Activated naive CD4-positive, alpha-beta T cell treated with anti-CD3 and anti-CD28 coated beads, Interleukin-2, amount 50 U/mL, for 72 hours (primary cell): ENCODE data around the gene CNTN6. TPM values are rescaled to one million over a fixed set of nuclear protein-coding genes. Genes with fewer than 3 reads are reported as not detected.

Experiments
- ATAC-seq, 2 donors: fragments of 150-1000 bp; cut with Tn5 transposase; 2 replicates each; pipeline ENCODE4 v1.10.0; 2021; ENCODE audit warnings: mild to moderate bottlenecking in 2 of 2, moderate library complexity in 2 of 2
- DNase-seq, 2 donors: peaks; one replicate each; pipeline ENCODE4 v3.0.0; 2021 to 2022; ENCODE audit warnings: low spot score in 2 of 2
- H3K27ac Mint-ChIP-seq, 2 donors: one replicate each; pipeline ENCODE4 v1.8.0; 2022; ENCODE audit warnings: mild to moderate bottlenecking in 2 of 2, mixed read lengths in 2 of 2
- H3K36me3 Mint-ChIP-seq, 2 donors: one replicate each; pipeline ENCODE4 v1.8.0; 2022; ENCODE audit warnings: mixed read lengths in 2 of 2
- H3K9me3 Mint-ChIP-seq, 2 donors: one replicate each; pipeline ENCODE4 v1.8.0; 2022; ENCODE audit warnings: mixed read lengths in 2 of 2
- total RNA-seq, 2 donors: library from RNA; stranded (reverse); gene quantifications; one replicate each; pipeline ENCODE4 v1.2.3, GENCODE V29; 2022

The CNTN6 gene
- total RNA-seq, 2 donors from 2014 or later: not detected

- peaks cover 4 to 18% of the 10 kb centered on the region in 2 donors for H3K9me3 Mint-ChIP-seq
- DNase-seq (no peak), ATAC-seq (no peak)
- H3K27ac Mint-ChIP-seq: no peak overlapping the region
- no peaks in the 10 kb centered on the region for H3K36me3 Mint-ChIP-seq
Measured at GRCh38 chr3:1228289-1228688, 135.5 kb downstream of the CNTN6 start.

DNA sequence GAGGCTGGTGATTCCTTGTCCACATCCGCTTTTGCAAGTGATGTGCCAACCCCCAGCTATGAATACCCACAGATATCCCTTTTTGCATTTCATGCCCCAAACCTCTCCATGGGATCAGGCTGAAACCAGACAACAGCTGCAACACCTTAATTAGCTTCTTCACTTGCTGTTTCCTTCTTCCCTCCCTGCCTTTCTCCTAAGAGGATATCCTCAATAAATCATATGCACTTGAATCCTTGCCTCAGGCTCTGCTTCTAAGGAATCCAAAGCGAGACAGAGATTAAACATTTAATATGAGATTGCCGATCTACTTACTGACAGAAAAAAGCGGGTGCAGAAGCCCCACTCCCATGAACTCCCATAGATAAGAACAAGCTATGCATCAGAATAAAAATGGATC, 138.1 kb downstream of the CNTN6 start:
- peaks cover 0 to under 1% of the 10 kb centered on the region in 2 donors for H3K36me3 Mint-ChIP-seq
- DNase-seq (no peak), ATAC-seq (no peak)
- peaks cover 4 to 12% of the 10 kb centered on the region in 2 donors for H3K9me3 Mint-ChIP-seq
- no peak overlapping the region for H3K27ac Mint-ChIP-seq

DNA sequence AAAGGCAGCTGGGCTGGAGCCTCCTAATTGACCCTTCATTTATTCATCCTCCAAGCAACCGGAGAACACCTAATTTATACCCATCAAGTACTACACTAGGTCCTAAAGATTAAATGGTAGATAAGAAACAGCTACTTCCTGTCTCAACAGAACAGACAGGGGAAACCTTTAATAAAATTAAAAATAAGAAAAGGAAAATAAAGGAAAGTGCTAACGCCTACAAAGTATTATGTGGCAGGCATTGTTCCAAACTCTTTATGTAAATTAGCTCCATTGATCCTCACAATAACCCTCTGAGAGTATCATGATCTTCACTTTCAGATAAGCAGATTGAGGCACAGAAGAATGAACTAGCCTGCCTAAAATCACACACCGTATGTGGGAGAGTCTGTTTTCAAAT, 139.5 kb downstream of the CNTN6 start:
- peaks cover 9 to 12% of the 10 kb centered on the region in 2 donors for H3K9me3 Mint-ChIP-seq
- H3K27ac Mint-ChIP-seq: no peak overlapping the region
- DNase-seq (no peak), ATAC-seq (no peak)
- peaks cover 0 to 4% of the 10 kb centered on the region in 2 donors for H3K36me3 Mint-ChIP-seq

DNA sequence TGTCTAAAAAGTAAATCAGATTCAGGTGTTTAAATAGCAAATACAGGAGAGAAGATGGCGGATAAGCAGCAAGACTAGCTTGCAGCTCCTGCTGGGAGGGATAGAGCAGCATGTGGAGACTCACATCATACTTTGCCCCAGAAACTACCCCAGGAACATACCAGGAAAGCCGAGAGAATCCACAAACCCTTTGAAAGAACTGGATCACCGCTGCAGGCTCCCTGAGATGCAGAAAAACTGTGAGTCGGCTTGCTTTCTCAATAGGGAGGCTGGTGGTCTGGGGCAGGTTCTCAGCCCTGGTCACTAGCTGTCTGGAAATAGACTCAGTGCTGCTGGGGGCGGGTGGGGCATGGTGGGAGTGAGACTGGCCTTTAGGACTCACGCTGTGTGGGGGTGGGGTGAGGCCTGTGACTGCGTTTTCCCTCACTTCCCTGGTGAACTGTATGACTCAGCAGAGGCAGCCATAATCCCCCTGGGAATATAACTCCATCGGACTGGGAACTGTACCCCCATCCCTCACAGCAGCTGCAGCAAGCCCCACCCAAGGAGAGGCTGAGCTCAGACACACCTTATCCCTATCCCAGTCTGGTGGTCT, 142.8 kb downstream of the CNTN6 start:
- no peak overlapping the region for H3K27ac Mint-ChIP-seq

DNA sequence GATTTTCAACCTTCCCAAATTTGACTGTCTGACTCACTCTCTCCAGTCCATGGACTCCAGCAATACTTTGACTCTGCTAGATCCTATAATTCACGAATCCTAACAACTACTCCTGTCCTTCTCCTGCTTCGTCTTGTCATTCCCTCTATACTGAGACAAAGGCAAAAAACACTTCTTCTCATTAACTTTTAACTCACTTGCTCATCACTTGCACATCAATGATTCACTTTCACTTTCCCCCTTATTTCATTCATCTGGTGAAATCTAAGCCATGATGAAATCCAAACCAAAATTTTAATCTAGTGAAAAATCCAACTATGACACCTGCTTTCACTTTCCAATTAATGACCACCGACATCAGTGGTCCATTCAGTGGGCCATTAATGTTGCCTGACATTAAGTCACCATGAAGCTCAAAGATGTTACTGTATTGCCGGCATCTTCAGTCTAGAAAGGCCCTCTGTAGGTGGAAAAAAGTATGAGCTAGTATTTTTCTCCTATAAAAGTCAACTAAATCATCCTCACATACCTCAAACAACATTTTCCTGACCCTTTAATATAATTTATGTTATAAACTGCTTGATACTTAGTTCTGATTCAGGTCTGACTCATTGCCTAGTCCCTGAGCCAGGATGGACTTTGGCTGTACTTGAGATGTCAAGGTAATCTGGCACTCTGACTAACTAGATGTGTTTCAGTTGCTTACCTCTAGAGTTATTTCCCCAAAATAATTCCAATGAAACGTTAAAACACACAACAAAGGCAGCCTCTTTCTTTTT, 158.6 kb downstream of the CNTN6 start:
- Mint-ChIP-seq H3K27ac (no peak overlapping the region), H3K9me3 (peaks cover 17 to 19% of the 10 kb centered on the region in 2 donors), H3K36me3 (no peaks in the 10 kb centered on the region)
- no peak for DNase-seq
- ATAC-seq: no peak

More for the DNA sequence above, 142.8 kb downstream of the CNTN6 start:
- DNase-seq: no peak
- ATAC-seq: no peak
- Mint-ChIP-seq H3K9me3 (peaks cover 9 to 31% of the 10 kb centered on the region in 2 donors), H3K36me3 (peaks cover 0 to 4% of the 10 kb centered on the region in 2 donors)

DNA sequence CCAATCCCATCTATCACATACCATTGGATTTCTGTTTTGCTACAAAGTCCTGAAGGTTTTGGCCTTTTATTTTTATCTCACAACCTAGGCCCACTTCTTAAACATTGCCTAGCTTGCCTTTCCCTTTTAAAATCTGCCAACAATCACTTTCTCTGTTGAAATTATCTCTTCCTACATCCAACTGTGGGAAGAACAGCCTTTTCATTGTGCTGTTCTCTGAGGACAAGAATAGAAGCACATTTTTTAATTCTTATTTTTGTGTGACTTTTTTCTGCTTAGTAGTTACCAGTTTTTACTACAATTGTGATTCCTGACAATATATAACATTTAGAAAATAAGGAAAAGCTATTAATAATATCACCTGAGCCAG, 159.2 kb downstream of the CNTN6 start:
- Mint-ChIP-seq H3K9me3 (peaks cover 17 to 19% of the 10 kb centered on the region in 2 donors), H3K27ac (no peak overlapping the region), H3K36me3 (no peaks in the 10 kb centered on the region)
- ATAC-seq (no peak), DNase-seq (no peak)

DNA sequence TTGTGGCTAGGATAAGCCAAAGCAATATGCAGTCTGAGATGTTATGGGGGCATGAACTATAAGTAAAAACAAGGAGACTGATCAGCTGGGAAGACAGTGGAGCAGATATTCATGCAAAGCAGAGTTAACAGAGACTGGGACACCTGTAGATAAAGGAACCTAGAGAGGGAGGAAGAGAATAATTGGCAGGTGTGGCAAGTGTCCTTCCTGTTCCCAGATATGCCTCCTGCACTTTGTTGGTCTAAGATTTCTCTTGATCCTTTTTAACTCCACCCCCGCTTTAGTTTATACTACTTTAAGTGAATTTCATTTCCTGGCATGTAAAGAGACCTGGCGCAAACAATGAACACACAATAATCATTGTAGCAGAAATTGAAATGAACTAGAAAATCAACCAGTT, 169.4 kb downstream of the CNTN6 start:
- DNase-seq: no peak
- no peak overlapping the region for H3K27ac Mint-ChIP-seq
- peaks cover 14 to 20% of the 10 kb centered on the region in 2 donors for H3K9me3 Mint-ChIP-seq
- no peak for ATAC-seq
- H3K36me3 Mint-ChIP-seq: no peaks in the 10 kb centered on the region

GRCh38 chr3:1263121-1263520, 170.3 kb downstream of the CNTN6 start:
- DNase-seq: no peak
- Mint-ChIP-seq H3K9me3 (peaks cover 14 to 17% of the 10 kb centered on the region in 2 donors), H3K36me3 (no peaks in the 10 kb centered on the region), H3K27ac (no peak overlapping the region)
- no peak for ATAC-seq

DNA sequence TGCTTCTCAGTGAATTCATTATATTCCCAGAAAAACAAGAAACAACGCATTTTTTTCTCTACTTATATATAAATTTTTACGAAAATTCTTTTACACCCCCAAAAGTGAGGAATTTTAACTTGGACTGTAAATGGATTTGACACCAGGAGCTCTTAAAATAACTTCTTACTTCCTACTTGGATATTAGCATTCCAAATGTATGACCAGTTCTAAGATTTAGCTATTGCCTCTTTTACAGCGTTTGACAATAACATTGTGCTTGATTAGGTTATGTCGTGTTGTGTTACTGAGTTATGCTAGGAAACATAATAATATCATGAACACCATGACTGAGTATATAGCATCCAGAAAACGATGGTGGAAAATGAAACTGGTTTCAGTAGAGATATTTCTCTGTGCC, 177.0 kb downstream of the CNTN6 start:
- ATAC-seq (no peak), DNase-seq (no peak)
- Mint-ChIP-seq H3K27ac (no peak overlapping the region), H3K9me3 (peaks cover 7 to 11% of the 10 kb centered on the region in 2 donors), H3K36me3 (no peaks in the 10 kb centered on the region)

- Mint-ChIP-seq H3K27ac (no peak overlapping the region), H3K9me3 (peaks cover 7 to 11% of the 10 kb centered on the region in 2 donors), H3K36me3 (no peaks in the 10 kb centered on the region)
- ATAC-seq: no peak
- no peak for DNase-seq
Measured at GRCh38 chr3:1272546-1273265, 179.9 kb downstream of the CNTN6 start.

- Mint-ChIP-seq H3K9me3 (peaks cover 7 to 11% of the 10 kb centered on the region in 2 donors), H3K36me3 (no peaks in the 10 kb centered on the region), H3K27ac (no peak overlapping the region)
- no peak for ATAC-seq
- DNase-seq: peak in 1 of 2 donors; percentile 2
Measured at GRCh38 chr3:1275495-1275894, 182.7 kb downstream of the CNTN6 start.

DNA sequence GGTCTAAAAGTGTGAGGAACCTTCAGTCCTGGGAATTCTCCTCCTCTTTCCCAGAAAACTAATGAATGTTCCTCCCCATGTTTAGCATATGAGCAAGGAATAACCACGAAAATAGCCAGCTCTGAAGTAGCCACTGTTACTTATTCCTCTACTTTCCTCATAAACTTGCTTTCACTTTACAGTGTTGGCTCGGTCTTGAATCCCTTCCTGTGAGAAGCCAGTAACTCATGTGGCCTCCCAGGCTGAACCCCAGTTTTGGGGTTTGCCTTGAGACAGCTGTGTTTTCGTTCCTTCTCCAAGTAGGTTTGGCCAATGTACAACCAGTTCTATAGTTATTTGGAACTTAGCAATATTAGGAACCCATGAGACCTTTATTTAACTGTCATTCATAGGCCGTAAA, 195.0 kb downstream of the CNTN6 start:
- no peak for ATAC-seq
- peaks cover 22 to 27% of the 10 kb centered on the region in 2 donors for H3K9me3 Mint-ChIP-seq
- no peaks in the 10 kb centered on the region for H3K36me3 Mint-ChIP-seq
- no peak overlapping the region for H3K27ac Mint-ChIP-seq
- no peak for DNase-seq

DNA sequence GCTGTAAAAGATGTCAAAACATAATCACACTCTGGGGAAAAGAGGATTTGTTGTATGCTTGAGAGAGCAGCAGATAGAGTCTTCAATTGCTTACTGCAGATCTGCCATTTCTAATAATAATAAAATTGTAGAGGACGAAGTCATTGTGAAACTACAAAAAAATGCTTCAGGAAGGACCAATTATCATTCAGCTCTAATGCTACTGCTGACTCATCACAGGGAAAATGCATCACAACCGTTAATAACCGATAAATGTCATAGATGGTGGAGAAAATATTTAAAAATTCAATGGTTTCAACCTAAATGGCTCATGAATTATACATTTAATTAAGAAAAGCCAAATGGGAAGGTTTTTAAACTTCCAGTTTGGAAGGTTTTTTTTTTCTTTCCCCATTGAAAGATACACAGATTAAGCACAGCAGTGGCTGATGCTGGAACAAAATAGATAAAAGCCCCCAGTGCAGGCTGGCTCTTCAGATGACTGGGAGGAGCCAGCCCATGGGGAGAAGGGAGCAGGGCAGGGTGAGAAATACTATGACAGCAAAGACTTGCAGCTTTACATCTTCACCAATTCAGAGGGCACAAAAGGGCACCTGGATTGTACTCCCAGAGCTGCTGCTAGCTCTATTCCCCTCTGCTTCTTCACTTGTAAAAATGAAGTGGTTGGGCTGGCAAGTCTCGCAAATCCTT, 196.1 kb downstream of the CNTN6 start:
- no peak for DNase-seq
- ATAC-seq: no peak
- H3K27ac Mint-ChIP-seq: no peak overlapping the region
- H3K36me3 Mint-ChIP-seq: no peaks in the 10 kb centered on the region
- H3K9me3 Mint-ChIP-seq: peaks cover 26 to 32% of the 10 kb centered on the region in 2 donors

DNA sequence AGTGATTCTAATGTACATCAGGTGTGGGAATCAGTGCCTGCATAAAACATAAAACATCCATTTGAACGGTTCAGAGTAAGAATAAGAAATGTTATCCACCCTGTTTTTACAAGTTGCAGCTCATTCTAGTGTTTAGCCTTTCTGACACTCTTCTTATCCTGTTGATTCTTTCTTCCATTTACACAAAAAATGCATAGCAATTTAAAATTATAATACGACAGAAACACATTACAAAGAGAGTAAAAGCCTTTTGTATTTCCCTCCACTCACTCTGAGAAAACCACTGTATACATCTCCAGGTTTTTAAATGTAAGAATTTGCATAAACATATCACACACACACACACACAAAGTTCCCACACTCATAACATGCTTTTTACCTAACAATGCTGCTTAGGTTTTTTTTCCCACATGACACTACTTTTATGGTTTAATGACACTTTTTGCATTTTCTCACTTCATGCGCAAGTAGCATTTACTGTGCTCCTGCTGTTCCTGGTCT, 199.8 kb downstream of the CNTN6 start:
- Mint-ChIP-seq H3K36me3 (no peaks in the 10 kb centered on the region), H3K9me3 (peaks cover 16 to 20% of the 10 kb centered on the region in 2 donors), H3K27ac (no peak overlapping the region)
- DNase-seq: no peak
- ATAC-seq: no peak

DNA sequence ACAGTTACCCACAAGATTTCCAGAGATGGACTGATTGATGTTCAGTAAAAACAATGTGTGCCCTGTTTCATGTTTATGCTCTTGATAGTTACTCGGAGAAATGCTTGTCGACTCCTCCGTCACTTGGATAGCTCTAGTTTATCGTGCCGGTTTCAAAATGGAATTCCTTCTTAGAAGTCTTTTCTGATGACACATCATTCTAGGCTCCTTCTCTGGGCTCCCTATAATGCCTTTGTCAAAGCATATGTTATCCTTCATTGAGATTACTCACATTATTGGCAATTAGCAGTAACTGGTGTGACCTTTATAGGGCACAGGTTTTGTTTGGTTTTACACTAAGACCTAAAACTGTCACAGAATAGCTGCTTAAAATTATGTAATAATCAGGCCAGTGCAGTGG, 201.8 kb downstream of the CNTN6 start:
- H3K27ac Mint-ChIP-seq: no peak overlapping the region

GRCh38 chr3:1318296-1319005, 225.6 kb downstream of the CNTN6 start:
- H3K9me3 Mint-ChIP-seq: peaks cover 5% of the 10 kb centered on the region in 2 donors
- ATAC-seq: no peak
- H3K36me3 Mint-ChIP-seq: no peaks in the 10 kb centered on the region
- no peak for DNase-seq
- no peak overlapping the region for H3K27ac Mint-ChIP-seq

More for the DNA sequence above, 201.8 kb downstream of the CNTN6 start:
- DNase-seq: no peak
- H3K36me3 Mint-ChIP-seq: no peaks in the 10 kb centered on the region
- peaks cover 12 to 15% of the 10 kb centered on the region in 2 donors for H3K9me3 Mint-ChIP-seq
- no peak for ATAC-seq
